HFFc6 (cell line): Measurements from ENCODE around the gene RGS7BP. TPM values are rescaled to one million over a fixed set of nuclear protein-coding genes. Genes with fewer than 3 reads are reported as not detected.

Experiments used
- DNase-seq: peaks from one replicate; pipeline ENCODE4 v3.0.0-alpha.2; 2018
- H3K27ac Mint-ChIP-seq: 2 replicates; pipeline ENCODE4 v1.8.0; 2020; ENCODE audit warnings: mild to moderate bottlenecking, mixed read lengths
- H3K27me3 Mint-ChIP-seq: 2 replicates; pipeline ENCODE4 v1.8.0; 2021; ENCODE audit warnings: mild to moderate bottlenecking, moderate library complexity, mixed read lengths; ENCODE audit not compliant: insufficient read depth
- H3K36me3 Mint-ChIP-seq: 2 replicates; pipeline ENCODE4 v1.8.0; 2021; ENCODE audit warnings: low read depth, mixed read lengths
- H3K4me1 Mint-ChIP-seq: 2 replicates; pipeline ENCODE4 v1.8.0; 2020; ENCODE audit warnings: low read depth, mixed read lengths
- H3K4me3 Mint-ChIP-seq: 2 replicates; pipeline ENCODE4 v1.8.0; 2020; ENCODE audit warnings: mild to moderate bottlenecking, moderate library complexity, mixed read lengths
- H3K9me3 Mint-ChIP-seq: 2 replicates; pipeline ENCODE4 v1.8.0; 2020; ENCODE audit warnings: mild to moderate bottlenecking, mixed read lengths
- total RNA-seq, 6 experiments: library from RNA; stranded (reverse); fragmentation: NEBNext Ultra II Directional; extraction: Animal tissue kit (Norgen Biotek cat#: 25700); gene quantifications; 2 replicates in 1 of 6; 3 replicates in 5 of 6; pipeline ENCODE4 v1.2.3, GENCODE V29; 2021
- TF ChIP-seq, protein P1 (sequence below): fragments of 200-600 bp; sonication (generic); IDR thresholded peaks from 2 replicates; pipeline ENCODE4 v1.5.0; 2021; ENCODE audit warnings: antibody characterized with exemption, mild to moderate bottlenecking

RGS7BP gene
- total RNA-seq, 6 experiments from 2014 or later = not detected

GRCh38 chr5:64653766-64654560, 148.1 kb downstream of the RGS7BP start:
- H3K9me3 Mint-ChIP-seq = no peaks in the 10 kb centered on the region
- TF ChIP-seq, protein P1, sequence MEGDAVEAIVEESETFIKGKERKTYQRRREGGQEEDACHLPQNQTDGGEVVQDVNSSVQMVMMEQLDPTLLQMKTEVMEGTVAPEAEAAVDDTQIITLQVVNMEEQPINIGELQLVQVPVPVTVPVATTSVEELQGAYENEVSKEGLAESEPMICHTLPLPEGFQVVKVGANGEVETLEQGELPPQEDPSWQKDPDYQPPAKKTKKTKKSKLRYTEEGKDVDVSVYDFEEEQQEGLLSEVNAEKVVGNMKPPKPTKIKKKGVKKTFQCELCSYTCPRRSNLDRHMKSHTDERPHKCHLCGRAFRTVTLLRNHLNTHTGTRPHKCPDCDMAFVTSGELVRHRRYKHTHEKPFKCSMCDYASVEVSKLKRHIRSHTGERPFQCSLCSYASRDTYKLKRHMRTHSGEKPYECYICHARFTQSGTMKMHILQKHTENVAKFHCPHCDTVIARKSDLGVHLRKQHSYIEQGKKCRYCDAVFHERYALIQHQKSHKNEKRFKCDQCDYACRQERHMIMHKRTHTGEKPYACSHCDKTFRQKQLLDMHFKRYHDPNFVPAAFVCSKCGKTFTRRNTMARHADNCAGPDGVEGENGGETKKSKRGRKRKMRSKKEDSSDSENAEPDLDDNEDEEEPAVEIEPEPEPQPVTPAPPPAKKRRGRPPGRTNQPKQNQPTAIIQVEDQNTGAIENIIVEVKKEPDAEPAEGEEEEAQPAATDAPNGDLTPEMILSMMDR = no peak
- DNase-seq = no peak
- H3K4me3 Mint-ChIP-seq = no peak overlapping the region
- peaks cover 9% of the 10 kb centered on the region for H3K27me3 Mint-ChIP-seq
- 0 out of 2 replicates have a peak, but pooled peaks cover 5% of the 10 kb centered on the region for H3K36me3 Mint-ChIP-seq
- no peaks in the 10 kb centered on the region for H3K4me1 Mint-ChIP-seq
- H3K27ac Mint-ChIP-seq = no peak overlapping the region

DNA sequence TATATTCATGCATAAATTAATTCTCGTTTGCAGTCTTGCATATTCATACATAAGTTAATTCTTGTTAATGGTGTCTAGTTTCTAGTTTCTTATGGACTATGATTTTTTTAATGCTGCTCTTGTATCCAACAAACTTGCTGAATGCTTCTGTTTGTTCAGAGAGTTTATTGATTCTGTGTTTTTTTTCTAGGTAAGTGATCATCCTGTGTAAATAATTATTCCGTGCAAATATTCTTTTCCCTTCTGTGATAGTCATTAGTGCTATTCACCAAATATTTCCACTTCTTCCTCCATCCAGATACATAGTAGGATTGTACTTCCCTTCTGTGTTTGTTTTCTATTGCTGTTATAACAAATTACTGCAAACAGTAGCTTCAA, 148.7 kb downstream of the RGS7BP start:
- H3K4me1 Mint-ChIP-seq = no peaks in the 10 kb centered on the region
- no peak overlapping the region for H3K4me3 Mint-ChIP-seq
- no peak for DNase-seq
- H3K27ac Mint-ChIP-seq = no peak overlapping the region
- 0 out of 2 replicates have a peak, but pooled peaks cover 5% of the 10 kb centered on the region for H3K36me3 Mint-ChIP-seq
- TF ChIP-seq, protein P1 = no peak
- H3K9me3 Mint-ChIP-seq = no peaks in the 10 kb centered on the region
- H3K27me3 Mint-ChIP-seq = peaks cover 9% of the 10 kb centered on the region

- TF ChIP-seq, protein P1 = no peak
- H3K36me3 Mint-ChIP-seq = 0 out of 2 replicates have a peak, but pooled peaks cover 5% of the 10 kb centered on the region
- H3K4me3 Mint-ChIP-seq = no peak overlapping the region
- peaks cover 5% of the 10 kb centered on the region for H3K27me3 Mint-ChIP-seq
- H3K27ac Mint-ChIP-seq = no peak overlapping the region
- H3K9me3 Mint-ChIP-seq = no peaks in the 10 kb centered on the region
- DNase-seq = no peak
- H3K4me1 Mint-ChIP-seq = no peaks in the 10 kb centered on the region
These were observed 149.8 kb downstream of the RGS7BP start for GRCh38 chr5:64655596-64655995.

GRCh38 chr5:64659289-64659688, 153.5 kb downstream of the RGS7BP start:
- TF ChIP-seq, protein P1 = no peak
- no peaks in the 10 kb centered on the region for H3K4me1 Mint-ChIP-seq
- DNase-seq = no peak
- 0 out of 2 replicates have a peak, but pooled peaks cover 5% of the 10 kb centered on the region for H3K36me3 Mint-ChIP-seq
- peaks cover 5% of the 10 kb centered on the region for H3K27me3 Mint-ChIP-seq
- no peak overlapping the region for H3K4me3 Mint-ChIP-seq
- no peaks in the 10 kb centered on the region for H3K9me3 Mint-ChIP-seq
- no peak overlapping the region for H3K27ac Mint-ChIP-seq

Other genes with a start within 250 kb of the RGS7BP start
- not detected for gene SHISAL2B, start 184.5 kb downstream of the RGS7BP start, total RNA-seq